Breast epithelium (tissue), 4 donors: ENCODE results near the gene GLRX2. TPM values are rescaled to one million over a fixed set of nuclear protein-coding genes. Genes with fewer than 3 reads are reported as not detected.

ENCODE experiments used
- DNase-seq, 2 donors: peaks; one replicate each; pipeline ENCODE4 v3.0.0-alpha.2; 2019; ENCODE audit warnings: low spot score in 2 of 2
- H3K27ac ChIP-seq, 2 donors: fragments of 200-600 bp; sonication (generic) in 1 of 2; one replicate each; pipeline ENCODE4 v1.5.1; 2016 to 2019; ENCODE audit warnings: mild to moderate bottlenecking in 1 of 2
- H3K27me3 ChIP-seq, 2 donors: fragments of 200-600 bp; sonication (generic) in 1 of 2; one replicate each; pipeline versions ENCODE4 v1.5.1 to v1.6.0; 2017 to 2019; ENCODE audit warnings: control low read depth in 1 of 2, mild to moderate bottlenecking in 1 of 2
- H3K36me3 ChIP-seq: fragments of 200-600 bp; one replicate; pipeline ENCODE4 v1.5.1; 2019
- H3K4me1 ChIP-seq, 2 donors: fragments of 200-600 bp; sonication (generic); one replicate each; pipeline ENCODE4 v1.5.1; 2016 to 2019; ENCODE audit warnings: control low read depth in 1 of 2
- H3K4me3 ChIP-seq, 3 donors: fragments of 200-600 bp; sonication (generic); 1 replicate in 2 of 3; 2 replicates in 1 of 3; pipeline ENCODE4 v1.5.1; 2016 to 2019; ENCODE audit warnings: mild to moderate bottlenecking in 3 of 3, moderate library complexity in 2 of 3
- H3K9me3 ChIP-seq, 2 donors: fragments of 200-600 bp; sonication (generic) in 1 of 2; one replicate each; pipeline ENCODE4 v1.5.1; 2016 to 2019; ENCODE audit warnings: control low read depth in 1 of 2
- POLR2A ChIP-seq: fragments of 450-650 bp; IDR thresholded peaks from one replicate; pipeline ENCODE4 v1.6.1; 2016; ENCODE audit warnings: antibody characterized with exemption, mild to moderate bottlenecking, moderate library complexity
- POLR2AphosphoS5 ChIP-seq, 3 donors: sonication (generic); formaldehyde crosslinking; IDR thresholded peaks; one replicate each; pipeline ENCODE4 v1.6.1; 2017; ENCODE audit warnings: antibody characterized with exemption in 3 of 3
- intact Hi-C: fragments of 100-400 bp; cut with DNase I; formaldehyde crosslinking; loops from one replicate; pipeline ENCODE4 v1.15.1; 2023; ENCODE audit warnings: low total_unique reads
- total RNA-seq, 3 donors: library from RNA; depleted of rRNA; stranded (reverse); fragments of >200 nt; gene quantifications; one replicate each; pipeline ENCODE4 v1.1.0, GENCODE V29; 2016
- TF ChIP-seq, protein P1 (sequence below), 3 donors: fragments of 450-650 bp; IDR thresholded peaks; one replicate each; pipeline ENCODE4 v1.5.1; 2016 to 2017; ENCODE audit warnings: antibody characterized with exemption in 3 of 3, mild to moderate bottlenecking in 3 of 3, moderate library complexity in 3 of 3

The GLRX2 gene
- total RNA-seq, 3 donors from 2014 or later, result 6.2 to 8.0 (median 6.9) TPM

GRCh38 chr1:193087893-193088292, 17.3 kb downstream of the GLRX2 start:
- intact Hi-C loops, result no loop called here
- Histone ChIP-seq H3K36me3 (peaks cover 8% of the 10 kb centered on the region), H3K4me1 (no peaks in the 10 kb centered on the region), H3K4me3 (no peak overlapping the region), H3K27me3 (no peaks in the 10 kb centered on the region), H3K27ac (no peak overlapping the region), H3K9me3 (no peaks in the 10 kb centered on the region)
- TF ChIP-seq POLR2AphosphoS5 (IDR thresholded peaks at IDR 0.05) (no peak), POLR2A (no peak)
- TF ChIP-seq, protein P1, sequence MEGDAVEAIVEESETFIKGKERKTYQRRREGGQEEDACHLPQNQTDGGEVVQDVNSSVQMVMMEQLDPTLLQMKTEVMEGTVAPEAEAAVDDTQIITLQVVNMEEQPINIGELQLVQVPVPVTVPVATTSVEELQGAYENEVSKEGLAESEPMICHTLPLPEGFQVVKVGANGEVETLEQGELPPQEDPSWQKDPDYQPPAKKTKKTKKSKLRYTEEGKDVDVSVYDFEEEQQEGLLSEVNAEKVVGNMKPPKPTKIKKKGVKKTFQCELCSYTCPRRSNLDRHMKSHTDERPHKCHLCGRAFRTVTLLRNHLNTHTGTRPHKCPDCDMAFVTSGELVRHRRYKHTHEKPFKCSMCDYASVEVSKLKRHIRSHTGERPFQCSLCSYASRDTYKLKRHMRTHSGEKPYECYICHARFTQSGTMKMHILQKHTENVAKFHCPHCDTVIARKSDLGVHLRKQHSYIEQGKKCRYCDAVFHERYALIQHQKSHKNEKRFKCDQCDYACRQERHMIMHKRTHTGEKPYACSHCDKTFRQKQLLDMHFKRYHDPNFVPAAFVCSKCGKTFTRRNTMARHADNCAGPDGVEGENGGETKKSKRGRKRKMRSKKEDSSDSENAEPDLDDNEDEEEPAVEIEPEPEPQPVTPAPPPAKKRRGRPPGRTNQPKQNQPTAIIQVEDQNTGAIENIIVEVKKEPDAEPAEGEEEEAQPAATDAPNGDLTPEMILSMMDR (IDR thresholded peaks at IDR 0.05), result no peak
- DNase-seq, result no peak

GRCh38 chr1:193086342-193086741, 18.9 kb downstream of the GLRX2 start:
- H3K27ac ChIP-seq, result no peak overlapping the region
- intact Hi-C loops, result no loop called here
- H3K4me3 ChIP-seq, result no peak overlapping the region
- peaks cover 8% of the 10 kb centered on the region for H3K36me3 ChIP-seq
- H3K4me1 ChIP-seq, result no peaks in the 10 kb centered on the region
- H3K9me3 ChIP-seq, result no peaks in the 10 kb centered on the region
- TF ChIP-seq POLR2AphosphoS5 (IDR thresholded peaks at IDR 0.05) (no peak), POLR2A (no peak)
- TF ChIP-seq, protein P1 (IDR thresholded peaks at IDR 0.05), result no peak
- no peak for DNase-seq
- no peaks in the 10 kb centered on the region for H3K27me3 ChIP-seq

DNA sequence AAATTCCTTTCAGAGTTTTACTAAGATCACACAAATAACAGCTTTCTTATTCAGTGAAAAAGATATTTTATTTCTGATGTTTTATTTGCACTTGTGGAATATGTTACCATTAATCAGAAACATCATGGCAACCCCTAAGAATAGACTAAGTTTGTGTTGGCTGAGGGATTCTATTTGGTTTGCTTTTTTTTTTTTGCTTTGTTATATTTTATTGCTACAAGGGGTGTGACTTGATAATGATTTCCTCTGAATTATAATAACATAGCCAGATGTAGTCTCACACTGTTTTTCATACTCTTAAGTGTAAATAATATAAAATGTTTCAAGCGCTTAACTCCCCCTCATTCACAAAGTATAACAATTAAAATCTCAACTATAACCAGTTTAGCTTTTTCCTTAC, 20.0 kb downstream of the GLRX2 start:
- intact Hi-C loops, result no loop called here
- TF ChIP-seq, protein P1 (IDR thresholded peaks at IDR 0.05), result no peak
- TF ChIP-seq POLR2AphosphoS5 (IDR thresholded peaks at IDR 0.05) (no peak), POLR2A (no peak)
- H3K36me3 ChIP-seq, result peaks cover 8% of the 10 kb centered on the region

DNA sequence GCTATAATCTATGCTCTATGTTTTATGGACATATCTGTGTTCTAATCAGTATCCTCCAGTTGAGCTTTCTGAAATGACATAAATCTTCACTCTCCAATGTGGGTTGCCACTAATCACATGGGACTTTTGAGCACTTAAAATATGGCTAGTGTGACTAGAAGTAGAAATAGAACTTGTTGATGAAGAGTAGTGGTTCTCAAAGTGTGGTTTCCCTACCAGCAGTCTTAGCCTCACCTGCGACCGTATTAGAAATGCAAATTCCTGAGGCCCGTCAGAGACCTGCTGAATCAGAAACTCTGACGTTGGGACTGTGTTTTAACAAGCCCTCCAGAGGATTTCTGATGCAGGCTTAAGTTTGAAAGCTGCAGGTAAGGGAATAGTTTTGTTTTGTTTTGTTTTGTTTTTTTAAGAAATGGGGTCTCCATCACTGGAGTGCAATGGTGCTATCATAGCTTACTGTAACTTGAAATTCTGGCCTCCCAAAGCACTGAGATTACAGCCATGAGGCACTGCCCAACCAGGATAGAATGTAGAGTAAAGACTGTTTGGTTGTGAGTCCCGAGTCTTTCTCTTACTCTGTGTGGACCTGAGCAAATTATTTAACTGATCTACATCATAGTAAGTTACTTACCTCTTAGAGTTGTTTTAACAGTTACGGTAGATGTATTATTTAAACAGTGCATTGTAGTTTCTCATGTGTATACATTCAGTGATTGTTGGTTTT, 21.7 kb downstream of the GLRX2 start:
- Histone ChIP-seq H3K4me1 (no peaks in the 10 kb centered on the region), H3K36me3 (peaks cover 8% of the 10 kb centered on the region), H3K4me3 (no peak overlapping the region), H3K27me3 (no peaks in the 10 kb centered on the region), H3K9me3 (no peaks in the 10 kb centered on the region), H3K27ac (no peak overlapping the region)
- DNase-seq, result no peak
- intact Hi-C loops, result no loop called here
- TF ChIP-seq, protein P1 (IDR thresholded peaks at IDR 0.05), result no peak
- TF ChIP-seq POLR2A (no peak), POLR2AphosphoS5 (IDR thresholded peaks at IDR 0.05) (no peak)

More for the DNA sequence above, 20.0 kb downstream of the GLRX2 start:
- Histone ChIP-seq H3K27ac (no peak overlapping the region), H3K27me3 (no peaks in the 10 kb centered on the region), H3K4me1 (no peaks in the 10 kb centered on the region), H3K4me3 (no peak overlapping the region), H3K9me3 (no peaks in the 10 kb centered on the region)
- DNase-seq, result no peak

GRCh38 chr1:193079187-193079586, 26.0 kb downstream of the GLRX2 start:
- H3K4me1 ChIP-seq, result no peaks in the 10 kb centered on the region
- no peaks in the 10 kb centered on the region for H3K9me3 ChIP-seq
- intact Hi-C loops, result no loop called here
- TF ChIP-seq POLR2AphosphoS5 (IDR thresholded peaks at IDR 0.05), result no peak
- TF ChIP-seq POLR2A, result no peak
- H3K27me3 ChIP-seq, result no peaks in the 10 kb centered on the region
- peaks cover 9% of the 10 kb centered on the region for H3K36me3 ChIP-seq
- H3K27ac ChIP-seq, result no peak overlapping the region
- DNase-seq, result no peak
- no peak overlapping the region for H3K4me3 ChIP-seq
